Measurements from ENCODE around the gene OGFR. TPM values are rescaled to one million over a fixed set of nuclear protein-coding genes. Genes with fewer than 3 reads are reported as not detected.

OGFR gene
- total RNA-seq, 1 experiment from 2014 or later = 84.7 TPM

DNA sequence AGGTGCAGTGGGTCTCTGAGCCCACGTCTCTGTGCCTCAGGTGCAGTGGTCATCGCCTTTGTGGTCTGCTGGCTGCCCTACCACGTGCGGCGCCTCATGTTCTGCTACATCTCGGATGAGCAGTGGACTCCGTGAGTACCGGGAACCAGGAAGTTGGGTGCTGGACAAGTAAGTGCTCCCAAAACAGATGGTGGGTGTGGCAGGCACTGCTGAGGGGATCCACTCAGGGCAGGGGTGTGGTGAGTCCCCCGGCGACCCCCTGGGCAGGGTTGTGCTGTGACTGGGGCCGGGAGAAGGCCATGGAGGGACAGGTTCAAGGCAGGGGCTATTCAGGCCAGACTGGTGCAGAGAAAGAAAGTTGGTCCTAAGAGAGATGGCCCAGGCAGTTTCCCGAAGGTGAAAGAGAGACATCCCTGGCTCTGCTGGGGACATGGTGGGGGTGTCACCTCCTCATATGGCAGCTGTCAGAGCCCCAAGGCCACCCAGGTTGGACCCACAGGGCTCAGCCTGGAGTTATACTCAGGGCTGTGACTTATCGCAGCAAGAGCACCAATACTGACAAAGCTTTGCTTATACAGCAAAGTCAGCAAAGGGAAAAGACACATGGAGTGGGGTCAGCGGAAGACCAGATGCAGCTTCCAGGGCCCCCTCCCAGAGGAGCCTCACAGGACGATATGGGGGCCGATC, 46.3 kb upstream of the OGFR start:
- Histone ChIP-seq H3K36me3 (ENCODE audit: control insufficient read depth, insufficient read depth, low read length) (no peaks in the 10 kb centered on the region), H3K4me3 (ENCODE audit: low read depth, low read length) (no peak overlapping the region), H3K9me3 (peaks cover 10% of the 10 kb centered on the region; the same call in 1 of the 2 replicates), H3K27me3 (replicated peaks; ENCODE audit: control insufficient read depth, insufficient read depth, low read length) (no peaks in the 10 kb centered on the region), H3K4me1 (peaks cover under 1% of the 10 kb centered on the region; the same call in 1 of the 2 replicates)
- no peaks in the 10 kb centered on the region for H3K4me1 Mint-ChIP-seq (ENCODE audit: low read depth, unreplicated experiment)
- H3K36me3 Mint-ChIP-seq (ENCODE audit: insufficient read depth, unreplicated experiment) = no peaks in the 10 kb centered on the region
- BruUV-seq (replicated peaks) = no TSS peak
- H3K27ac Mint-ChIP-seq (ENCODE audit: unreplicated experiment) = no peak overlapping the region
- no peak for DNase-seq
- peaks cover 6% of the 10 kb centered on the region for H3K27me3 Mint-ChIP-seq (ENCODE audit: insufficient read depth, unreplicated experiment)
- H3K4me3 Mint-ChIP-seq (ENCODE audit: unreplicated experiment) = no peak overlapping the region
- intact Hi-C loops (cut with micrococcal nuclease; ENCODE audit: unreplicated experiment) = no loop called here
- no peak for TF ChIP-seq CTCF (IDR thresholded peaks at IDR 0.05; ENCODE audit: insufficient read depth in 1 of 2, low read depth in 1 of 2, low read length in 1 of 2, severe bottlenecking in 1 of 2, unreplicated experiment in 1 of 2)
- H3K9me3 Mint-ChIP-seq (ENCODE audit: unreplicated experiment) = peaks cover 22% of the 10 kb centered on the region
- ChIA-PET CTCF (interaction anchor here (1.1 kb wide), 1 partner anchor 36 kb away, joined by 7 read pairs; no protein-coding TSS in a partner anchor), POLR2A (interaction anchor here (0.6 kb wide), 1 partner anchor 402 kb away, joined by 3 read pairs; no protein-coding TSS in a partner anchor)

- Histone ChIP-seq H3K36me3 (ENCODE audit: control insufficient read depth, insufficient read depth, low read length) (no peaks in the 10 kb centered on the region), H3K4me1 (no peaks in the 10 kb centered on the region), H3K27me3 (replicated peaks; ENCODE audit: control insufficient read depth, insufficient read depth, low read length) (no peaks in the 10 kb centered on the region; the same call in 1 of the 2 replicates), H3K4me3 (ENCODE audit: low read depth, low read length) (no peak overlapping the region), H3K9me3 (peaks cover 10% of the 10 kb centered on the region; the same call in 1 of the 2 replicates)
- H3K4me3 Mint-ChIP-seq (ENCODE audit: unreplicated experiment) = no peak overlapping the region
- H3K9me3 Mint-ChIP-seq (ENCODE audit: unreplicated experiment) = peaks cover 22% of the 10 kb centered on the region
- BruUV-seq (replicated peaks) = no TSS peak
- no peak for TF ChIP-seq CTCF (IDR thresholded peaks at IDR 0.05; ENCODE audit: insufficient read depth in 1 of 2, low read depth in 1 of 2, low read length in 1 of 2, severe bottlenecking in 1 of 2, unreplicated experiment in 1 of 2)
- no peaks in the 10 kb centered on the region for H3K36me3 Mint-ChIP-seq (ENCODE audit: insufficient read depth, unreplicated experiment)
- H3K27me3 Mint-ChIP-seq (ENCODE audit: insufficient read depth, unreplicated experiment) = peaks cover 6% of the 10 kb centered on the region
- H3K27ac Mint-ChIP-seq (ENCODE audit: unreplicated experiment) = no peak overlapping the region
- no peaks in the 10 kb centered on the region for H3K4me1 Mint-ChIP-seq (ENCODE audit: low read depth, unreplicated experiment)
- intact Hi-C loops (cut with micrococcal nuclease; ENCODE audit: unreplicated experiment) = no loop called here
- POLR2A ChIA-PET = interaction anchor here (0.6 kb wide), 1 partner anchor 58 kb away, joined by 3 read pairs; no protein-coding TSS in a partner anchor
- CTCF ChIA-PET = no interaction called here
- no peak for DNase-seq
Measured at GRCh38 chr20:62759981-62760431, 44.6 kb upstream of the OGFR start.

DNA sequence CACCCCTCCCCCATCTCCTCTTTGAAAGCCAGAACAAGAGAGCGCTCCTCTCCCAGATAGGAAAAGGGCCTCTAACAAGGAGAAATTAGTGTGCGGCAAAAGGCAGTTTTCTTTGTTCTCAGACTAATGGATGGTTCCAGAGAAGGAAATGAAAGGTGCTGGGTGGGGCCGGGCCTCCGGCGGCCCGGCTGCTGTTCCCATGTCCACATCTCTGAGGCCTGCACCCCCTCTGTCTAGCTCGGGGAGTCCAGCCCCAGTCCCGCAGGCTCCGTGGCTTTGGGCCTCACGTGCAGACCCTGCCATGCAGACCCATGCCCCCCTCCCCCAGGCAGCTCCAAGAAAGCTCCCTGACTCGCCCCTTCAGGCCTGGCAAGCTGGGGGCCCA, 44.2 kb upstream of the OGFR start:
- Histone ChIP-seq H3K36me3 (ENCODE audit: control insufficient read depth, insufficient read depth, low read length) (no peaks in the 10 kb centered on the region), H3K9me3 (peaks cover 10% of the 10 kb centered on the region; the same call in 1 of the 2 replicates), H3K27me3 (replicated peaks; ENCODE audit: control insufficient read depth, insufficient read depth, low read length) (no peaks in the 10 kb centered on the region; the same call in 1 of the 2 replicates), H3K4me3 (ENCODE audit: low read depth, low read length) (no peak overlapping the region), H3K4me1 (no peaks in the 10 kb centered on the region)
- no TSS peak for BruUV-seq (replicated peaks)
- Mint-ChIP-seq H3K4me1 (ENCODE audit: low read depth, unreplicated experiment) (no peaks in the 10 kb centered on the region), H3K27me3 (ENCODE audit: insufficient read depth, unreplicated experiment) (peaks cover 6% of the 10 kb centered on the region), H3K9me3 (ENCODE audit: unreplicated experiment) (peaks cover 21% of the 10 kb centered on the region), H3K4me3 (ENCODE audit: unreplicated experiment) (no peak overlapping the region), H3K27ac (ENCODE audit: unreplicated experiment) (no peak overlapping the region), H3K36me3 (ENCODE audit: insufficient read depth, unreplicated experiment) (no peaks in the 10 kb centered on the region)
- no peak for TF ChIP-seq CTCF (IDR thresholded peaks at IDR 0.05; ENCODE audit: insufficient read depth in 1 of 2, low read depth in 1 of 2, low read length in 1 of 2, severe bottlenecking in 1 of 2, unreplicated experiment in 1 of 2)
- POLR2A ChIA-PET = interaction anchor here (0.6 kb wide), 2 partner anchors 26 to 58 kb away, joined by 3 read pairs; no protein-coding TSS in a partner anchor
- no peak for DNase-seq
- intact Hi-C loops (cut with micrococcal nuclease; ENCODE audit: unreplicated experiment) = no loop called here
- CTCF ChIA-PET = no interaction called here

All from Caco-2 (cell line).